K562 (cell line): ENCODE results near the gene LST1. TPM values are rescaled to one million over a fixed set of nuclear protein-coding genes. Genes with fewer than 3 reads are reported as not detected.

Experiments
- ATAC-seq: fragments of 200-7000 bp; cut with Tn5 transposase; 3 replicates; pipeline ENCODE4 v1.9.1; 2020; ENCODE audit warnings: moderate library complexity
- BruUV-seq: library from RNA; stranded (reverse); fragments of 400-500 nt; replicated peaks from 2 replicates; lab custom pipeline; 2021; lab: Mats Ljungman, UMichigan
- CTCF ChIA-PET: fragments of 300-600 bp; formaldehyde crosslinking; extraction: SDS; loops from one replicate; lab custom pipeline; 2021; ENCODE audit warnings: low intra/inter-chr PET ratio; lab: Yijun Ruan, JAX
- POLR2A ChIA-PET: fragments of 300-600, 350-650 bp; sonication (Branson Sonifier 250); formaldehyde crosslinking; extraction: SDS; loops from one replicate; lab custom pipeline; 2021; ENCODE audit warnings: antibody characterized with exemption, inconsistent platforms; lab: Yijun Ruan, JAX
- DNase-seq, 4 experiments: peaks; one replicate each; pipeline versions ENCODE4 v3.0.0 to v3.0.0-alpha.2; 2011 to 2018; ENCODE audit warnings: low spot score in 3 of 4, mixed read lengths in 3 of 4; ENCODE audit errors: extremely low read depth in 1 of 4
- FAIRE-seq: peaks from 2 replicates; lab custom pipeline; 2011; peaks lifted over from hg19 to GRCh38; lab: Jason Lieb, UNC
- H2AFZ ChIP-seq: 2 replicates; pipeline ENCODE4 v1.6.0; 2011; ENCODE audit warnings: low read depth, low read length, control low read depth, inconsistent platforms
- H3K27ac ChIP-seq: fragments of 200-600 bp; 3 replicates; pipeline ENCODE4 v1.8.0; 2011; ENCODE audit warnings: low read depth, mild to moderate bottlenecking, control low read depth, inconsistent platforms, low read length, moderate library complexity, mixed read lengths; ENCODE audit errors: extremely low read depth
- H3K27me3 ChIP-seq, 2 experiments: fragments of 300-600 bp in 1 of 2; 2 replicates in 1 of 2; 3 replicates in 1 of 2; pipeline versions ENCODE4 v1.6.0 to v1.8.0; 2011; ENCODE audit warnings: inconsistent platforms in 2 of 2, low read length in 2 of 2, mild to moderate bottlenecking in 1 of 2, mixed read lengths in 1 of 2, moderate library complexity in 1 of 2; ENCODE audit not compliant: control insufficient read depth in 2 of 2, insufficient read depth in 2 of 2
- H3K36me3 ChIP-seq: fragments of 300-600 bp; 3 replicates; pipeline ENCODE4 v1.8.0; 2011; ENCODE audit warnings: mild to moderate bottlenecking, low read length, inconsistent platforms; ENCODE audit not compliant: control insufficient read depth, insufficient read depth
- H3K4me1 ChIP-seq, 2 experiments: fragments of 200-600 bp in 1 of 2; replicated peaks in 1 of 2; 2 replicates in 1 of 2; 3 replicates in 1 of 2; pipeline versions ENCODE4 v1.5.1 to v1.8.0; 2011; ENCODE audit warnings: inconsistent platforms in 2 of 2, low read length in 2 of 2, mild to moderate bottlenecking in 1 of 2, mixed read lengths in 1 of 2, moderate library complexity in 1 of 2; ENCODE audit not compliant: control insufficient read depth in 2 of 2, insufficient read depth in 2 of 2
- H3K4me2 ChIP-seq: 2 replicates; pipeline ENCODE4 v1.6.1; 2011; ENCODE audit warnings: low read length, control low read depth, inconsistent platforms, mixed read lengths; ENCODE audit not compliant: insufficient read depth
- H3K4me3 ChIP-seq: fragments of 200-600 bp; sonication (generic), shearing (Covaris generic); 2 replicates; pipeline ENCODE4 v1.5.1; 2016; ENCODE audit warnings: control low read depth, inconsistent platforms
- H3K79me2 ChIP-seq: fragments of 200-600 bp; 3 replicates; pipeline ENCODE4 v1.8.0; 2011; ENCODE audit warnings: low read length, inconsistent platforms; ENCODE audit not compliant: control insufficient read depth, insufficient read depth
- H3K9ac ChIP-seq, 2 experiments: 2 replicates each; pipeline versions ENCODE4 v1.6.0 to v1.6.1; 2011; ENCODE audit warnings: low read depth in 2 of 2, low read length in 2 of 2, control low read depth in 1 of 2, inconsistent platforms in 1 of 2, mild to moderate bottlenecking in 1 of 2, mixed read lengths in 1 of 2; ENCODE audit not compliant: insufficient read depth in 1 of 2
- H3K9me1 ChIP-seq: one replicate; pipeline ENCODE4 v1.6.0; 2011; ENCODE audit warnings: inconsistent platforms, mild to moderate bottlenecking, low read length, moderate library complexity; ENCODE audit not compliant: control insufficient read depth, insufficient read depth
- H3K9me3 ChIP-seq: replicated peaks from 2 replicates; pipeline ENCODE4 v1.5.1; 2011; ENCODE audit warnings: low read depth, low read length, inconsistent platforms; ENCODE audit not compliant: control insufficient read depth, insufficient read depth
- H4K20me1 ChIP-seq: replicated peaks from 2 replicates; pipeline ENCODE4 v1.6.1; 2011; ENCODE audit warnings: low read length, inconsistent platforms, mixed read lengths; ENCODE audit not compliant: control insufficient read depth, insufficient read depth
- CBX3 ChIP-seq, 2 experiments: IDR thresholded peaks; 1 replicate in 1 of 2; 2 replicates in 1 of 2; pipeline ENCODE4 v1.6.1; 2012; ENCODE audit warnings: inconsistent platforms in 2 of 2, low read length in 2 of 2, borderline replicate concordance in 1 of 2, control low read depth in 1 of 2
- CCAR2 ChIP-seq: fragments of 200-400 bp; formaldehyde crosslinking; IDR thresholded peaks from 2 replicates; pipeline ENCODE4 v1.6.1; 2017; ENCODE audit warnings: mild to moderate bottlenecking, low read depth, low read length
- EZH2 ChIP-seq: IDR thresholded peaks from 2 replicates; pipeline ENCODE4 v1.6.1; 2012; ENCODE audit warnings: low read depth, mild to moderate bottlenecking, inconsistent platforms, low read length, borderline replicate concordance
- GABPA ChIP-seq: fragments of 200-800 bp; sonication (Bioruptor generic); conservative IDR thresholded peaks from 2 replicates; pipeline ENCODE4 v1.6.1; 2016; ENCODE audit warnings: low read depth, missing genetic modification characterization, missing compliant biosample characterization
- POLR2G ChIP-seq: fragments of 200-400 bp; formaldehyde crosslinking; IDR thresholded peaks from 2 replicates; pipeline ENCODE4 v1.6.1; 2017; ENCODE audit warnings: low read depth, mild to moderate bottlenecking, antibody characterized with exemption, low read length, moderate library complexity
- PTBP1 ChIP-seq: fragments of 200-400 bp; formaldehyde crosslinking; IDR thresholded peaks from 2 replicates; pipeline ENCODE4 v1.6.1; 2017; ENCODE audit warnings: low read depth, low read length
- RAD51 ChIP-seq: fragments of 450-650 bp; IDR thresholded peaks from 2 replicates; pipeline ENCODE4 v1.7.1; 2016; ENCODE audit warnings: low read depth, mild to moderate bottlenecking, borderline replicate concordance
- RBM17 ChIP-seq: fragments of 200-400 bp; formaldehyde crosslinking; IDR thresholded peaks from 2 replicates; pipeline ENCODE4 v1.6.1; 2017; ENCODE audit warnings: low read depth, mild to moderate bottlenecking, low read length, borderline replicate concordance
- SMAD4 ChIP-seq: fragments of 250-450 bp; sonication (Bioruptor Pico); conservative IDR thresholded peaks from 2 replicates; pipeline ENCODE4 v1.8.0; 2021; ENCODE audit warnings: inconsistent platforms, mild to moderate bottlenecking, moderate library complexity
- SMARCA4 ChIP-seq: fragments of 450-650 bp; IDR thresholded peaks from 2 replicates; pipeline ENCODE4 v1.6.1; 2016
- SOX6 ChIP-seq: fragments of 450-650 bp; IDR thresholded peaks from 2 replicates; pipeline ENCODE4 v1.6.1; 2014; ENCODE audit warnings: mild to moderate bottlenecking
- SP2 ChIP-seq: IDR thresholded peaks from 2 replicates; pipeline ENCODE4 v1.6.1; 2011; ENCODE audit warnings: mild to moderate bottlenecking, low read depth, low read length, moderate library complexity; ENCODE audit not compliant: poor library complexity, severe bottlenecking; ENCODE audit errors: extremely low read depth
- SPI1 ChIP-seq: IDR thresholded peaks from 2 replicates; pipeline ENCODE4 v1.6.1; 2011; ENCODE audit warnings: low read depth, low read length, control low read depth, borderline replicate concordance
- ZBTB7A ChIP-seq: IDR thresholded peaks from 2 replicates; pipeline ENCODE4 v1.6.1; 2011; ENCODE audit warnings: low read depth, mild to moderate bottlenecking, low read length, moderate library complexity, borderline replicate concordance; ENCODE audit not compliant: control insufficient read depth
- ZNF766 ChIP-seq: fragments of 200-800 bp; sonication (Bioruptor generic); conservative IDR thresholded peaks from 2 replicates; pipeline ENCODE4 v1.6.1; 2016; ENCODE audit warnings: missing genetic modification characterization, missing compliant biosample characterization
- WGBS: fragments of 100-300 bp; shearing (Covaris generic); methylation state at CpG from one replicate; pipeline ENCODE4 v1.1.6; 2016; ENCODE audit warnings: low coverage, mixed read lengths; ENCODE audit not compliant: insufficient coverage; ENCODE audit errors: missing lambda C conversion rate; 5-methylcytosine and 5-hydroxymethylcytosine counted together
- in situ Hi-C: fragments of 300-500 bp; cut with MboI; formaldehyde crosslinking; loops from 4 replicates; pipeline ENCODE4 v1.15.0; 2018; ENCODE audit warnings: inconsistent platforms, mixed read lengths
- intact Hi-C: fragments of 100-400 bp; cut with micrococcal nuclease; formaldehyde crosslinking; loops from 2 replicates; pipeline ENCODE4 v1.14.2; 2022
- polyA plus RNA-seq, 8 experiments: library from polyadenylated mRNA; depleted of rRNA in 4 of 8; stranded (reverse) in 5 of 8; unstranded in 3 of 8; fragments of >200 nt; fragmentation: Nextera tagmentation in 2 of 8; fragmentation: Illumina TruSeq in 1 of 8; extraction: Ambion mirVana in 2 of 8; extraction: Trizol in 1 of 8; gene quantifications; 2 replicates each; pipeline versions ENCODE4 v1.2.1 to v1.2.3, GENCODE V29; 2011 to 2014; ENCODE audit warnings: inconsistent platforms in 1 of 8, missing spikeins in 1 of 8
- total RNA-seq, 7 experiments: library from RNA; depleted of rRNA in 6 of 7; stranded (reverse); fragments of >200 nt in 6 of 7; fragmentation: Illumina TruSeq in 2 of 7; extraction: Trizol in 2 of 7; gene quantifications; 2 replicates each; pipeline versions ENCODE4 v1.2.1 to v1.2.3, GENCODE V29; 2011 to 2021; ENCODE audit warnings: low replicate concordance in 1 of 7
- TF ChIP-seq, protein P1 (sequence below): fragments of 450-650 bp; IDR thresholded peaks from 2 replicates; pipeline ENCODE4 v1.6.1; 2017; ENCODE audit warnings: antibody characterized with exemption
- TF ChIP-seq, protein P2 (sequence below): sonication (generic); formaldehyde crosslinking; IDR thresholded peaks from 2 replicates; pipeline ENCODE4 v1.9.0; 2022; ENCODE audit warnings: mild to moderate bottlenecking, missing genetic modification reagents
- TF ChIP-seq, protein P3 (sequence below): sonication (generic); formaldehyde crosslinking; IDR thresholded peaks from 2 replicates; pipeline ENCODE4 v1.5.0; 2020; ENCODE audit warnings: missing genetic modification reagents

LST1 gene
- total and polyA plus RNA-seq, 9 of the 15 experiments (the other 6 are each of a cell fraction or from before 2014, with no cell fraction given), result 0.82 to 7.8 (median 1.7) TPM

DNA sequence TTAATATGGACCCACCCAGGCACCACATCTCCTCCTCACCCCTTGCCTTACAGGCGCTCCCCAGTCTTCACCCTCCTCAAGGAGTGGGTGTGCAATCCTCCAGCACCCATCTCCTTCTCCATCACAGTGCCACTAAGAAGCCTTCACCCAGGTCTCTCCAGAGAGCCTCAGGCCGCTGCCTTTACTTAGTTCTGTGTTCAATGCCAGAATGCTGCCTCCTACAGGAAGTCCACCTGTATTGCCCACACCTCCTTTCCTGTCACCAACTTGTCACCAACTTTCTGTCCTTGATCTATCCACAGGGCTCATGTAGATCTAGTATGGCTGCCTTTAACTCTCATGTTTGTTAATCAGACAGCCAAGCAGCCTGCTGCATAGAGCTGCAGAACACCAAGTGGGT, 586 bp upstream of the LST1 start (continued):
- TF ChIP-seq POLR2G (no peak), CCAR2 (no peak), CBX3 (IDR thresholded peaks at IDR 0.05; ENCODE audit: borderline replicate concordance in 1 of 2, low read length in 2 of 2) (peak in 1 of 2 experiments; percentile 77; a peak in 1 of 3 replicates), SP2 (no peak), RBM17 (no peak), SMAD4 (CRISPR knock-in tag) (0 out of 2 replicates have a peak, but pooled peaks have one; percentile 29), SOX6 (no peak)
- TF ChIP-seq, protein P1, sequence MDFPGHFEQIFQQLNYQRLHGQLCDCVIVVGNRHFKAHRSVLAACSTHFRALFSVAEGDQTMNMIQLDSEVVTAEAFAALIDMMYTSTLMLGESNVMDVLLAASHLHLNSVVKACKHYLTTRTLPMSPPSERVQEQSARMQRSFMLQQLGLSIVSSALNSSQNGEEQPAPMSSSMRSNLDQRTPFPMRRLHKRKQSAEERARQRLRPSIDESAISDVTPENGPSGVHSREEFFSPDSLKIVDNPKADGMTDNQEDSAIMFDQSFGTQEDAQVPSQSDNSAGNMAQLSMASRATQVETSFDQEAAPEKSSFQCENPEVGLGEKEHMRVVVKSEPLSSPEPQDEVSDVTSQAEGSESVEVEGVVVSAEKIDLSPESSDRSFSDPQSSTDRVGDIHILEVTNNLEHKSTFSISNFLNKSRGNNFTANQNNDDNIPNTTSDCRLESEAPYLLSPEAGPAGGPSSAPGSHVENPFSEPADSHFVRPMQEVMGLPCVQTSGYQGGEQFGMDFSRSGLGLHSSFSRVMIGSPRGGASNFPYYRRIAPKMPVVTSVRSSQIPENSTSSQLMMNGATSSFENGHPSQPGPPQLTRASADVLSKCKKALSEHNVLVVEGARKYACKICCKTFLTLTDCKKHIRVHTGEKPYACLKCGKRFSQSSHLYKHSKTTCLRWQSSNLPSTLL, result no peak

DNA sequence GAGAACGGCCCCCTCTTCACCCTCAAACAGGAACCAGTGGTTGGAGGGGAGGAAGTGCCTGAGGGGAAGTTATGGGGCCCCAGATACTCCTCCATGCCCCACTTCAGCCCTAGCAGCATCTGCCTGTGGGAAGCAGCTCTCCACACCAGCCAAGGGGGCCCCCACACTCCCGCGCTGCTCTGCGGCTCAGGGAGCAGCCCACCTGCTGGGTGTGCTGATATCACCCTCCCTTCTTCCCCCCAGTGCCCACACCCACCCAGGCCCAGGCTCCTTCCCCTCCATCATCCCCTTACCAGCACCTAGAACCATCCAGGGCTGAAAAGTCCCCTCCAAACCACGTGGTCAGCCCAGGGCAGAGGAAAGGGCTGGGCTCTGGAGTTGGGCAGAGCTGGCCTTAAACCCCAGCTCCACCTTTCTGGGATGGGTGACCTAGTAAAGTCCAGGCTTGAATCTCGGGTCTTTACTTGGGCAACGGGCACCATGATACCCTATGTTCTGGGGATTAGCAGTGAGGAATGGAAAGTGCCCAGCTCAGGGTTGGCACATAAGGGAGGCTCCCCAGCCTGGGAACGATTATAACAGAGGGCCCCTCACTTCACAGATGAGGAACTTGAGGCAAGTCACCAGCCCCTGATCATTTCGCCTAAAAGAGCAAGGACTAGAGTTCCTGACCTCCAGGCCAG, 663 bp downstream of the LST1 start:
- no peak overlapping the region for H3K4me2 ChIP-seq
- peak overlapping the region in 1 of 2 experiments; percentile 18; a peak in 2 of 4 replicates for H3K9ac ChIP-seq
- H3K9me1 ChIP-seq, result no peaks in the 10 kb centered on the region
- ChIA-PET POLR2A (interaction anchor here (0.5 to 1.8 kb wide), 6 partner anchors 9 to 495 kb away, joined by 3 to 8 read pairs (median 4); partner anchors contain the start of gene DDX39B), CTCF (no interaction called here)
- in situ Hi-C loops (no loop called here), intact Hi-C loops (loop anchor here (10.0 kb wide), 1 partner anchor 392 kb away; no protein-coding TSS in a partner anchor)
- no peaks in the 10 kb centered on the region for H3K27me3 ChIP-seq
- no peaks in the 10 kb centered on the region for H3K9me3 ChIP-seq
- no peak overlapping the region for H3K27ac ChIP-seq
- FAIRE-seq (no peak), ATAC-seq (no peak), DNase-seq (no peak)
- H3K79me2 ChIP-seq, result no peaks in the 10 kb centered on the region
- no TSS peak for BruUV-seq
- WGBS, result 26% methylated on average over 9 of the region's 9 CpGs
- no peak overlapping the region for H3K4me3 ChIP-seq
- peak overlapping the region; percentile 51 for H2AFZ ChIP-seq
- no peaks in the 10 kb centered on the region for H3K36me3 ChIP-seq
- H4K20me1 ChIP-seq, result no peaks in the 10 kb centered on the region
- peaks cover 27 to 30% of the 10 kb centered on the region in 2 experiments for H3K4me1 ChIP-seq
- TF ChIP-seq GABPA (tag), result peak; percentile 45; the same call in 1 of the 2 replicates
- 0 out of 2 replicates have a peak, but pooled peaks have one; percentile 28 for TF ChIP-seq RAD51
- TF ChIP-seq PTBP1, result no peak
- no peak for TF ChIP-seq SMARCA4
- TF ChIP-seq, protein P2, sequence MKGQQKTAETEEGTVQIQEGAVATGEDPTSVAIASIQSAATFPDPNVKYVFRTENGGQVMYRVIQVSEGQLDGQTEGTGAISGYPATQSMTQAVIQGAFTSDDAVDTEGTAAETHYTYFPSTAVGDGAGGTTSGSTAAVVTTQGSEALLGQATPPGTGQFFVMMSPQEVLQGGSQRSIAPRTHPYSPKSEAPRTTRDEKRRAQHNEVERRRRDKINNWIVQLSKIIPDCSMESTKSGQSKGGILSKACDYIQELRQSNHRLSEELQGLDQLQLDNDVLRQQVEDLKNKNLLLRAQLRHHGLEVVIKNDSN (CRISPR knock-in tag), result peak; percentile 35; the same call in 1 of the 2 replicates
- TF ChIP-seq ZNF766 (CRISPR knock-in tag), result 0 out of 2 replicates have a peak, but pooled peaks have one; percentile 17
- peak; percentile 83 for TF ChIP-seq SPI1
- TF ChIP-seq EZH2, result no peak
- TF ChIP-seq, protein P3, sequence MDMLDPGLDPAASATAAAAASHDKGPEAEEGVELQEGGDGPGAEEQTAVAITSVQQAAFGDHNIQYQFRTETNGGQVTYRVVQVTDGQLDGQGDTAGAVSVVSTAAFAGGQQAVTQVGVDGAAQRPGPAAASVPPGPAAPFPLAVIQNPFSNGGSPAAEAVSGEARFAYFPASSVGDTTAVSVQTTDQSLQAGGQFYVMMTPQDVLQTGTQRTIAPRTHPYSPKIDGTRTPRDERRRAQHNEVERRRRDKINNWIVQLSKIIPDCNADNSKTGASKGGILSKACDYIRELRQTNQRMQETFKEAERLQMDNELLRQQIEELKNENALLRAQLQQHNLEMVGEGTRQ, result peak; percentile 15; the same call in 1 of the 2 replicates
- peak; percentile 44; the same call in 1 of the 2 replicates for TF ChIP-seq ZBTB7A
